HepG2 (cell line): ENCODE measurements around the gene CNNM4. TPM values are rescaled to one million over a fixed set of nuclear protein-coding genes. Genes with fewer than 3 reads are reported as not detected.
A peak's percentile ranks its signal among the peaks of the same experiment; 100 is the strongest.

Source experiments
- HMG20A ChIP-seq: IDR thresholded peaks from 2 replicates; pipeline ENCODE4 v1.6.1; 2016; ENCODE audit warnings: borderline replicate concordance
- JUN ChIP-seq: sonication (generic); formaldehyde crosslinking; IDR thresholded peaks from 2 replicates; pipeline ENCODE4 v1.4.0; 2020; ENCODE audit warnings: mild to moderate bottlenecking, missing genetic modification reagents
- NR2F1 ChIP-seq, 2 experiments: fragments of 450-650 bp in 1 of 2; formaldehyde crosslinking in 1 of 2; IDR thresholded peaks; 2 replicates each; pipeline versions ENCODE4 v1.5.0 to v1.6.1; 2016 to 2020; ENCODE audit warnings: mild to moderate bottlenecking in 1 of 2, missing compliant biosample characterization in 1 of 2, missing genetic modification reagents in 1 of 2, moderate library complexity in 1 of 2
- POGZ ChIP-seq: sonication (generic); formaldehyde crosslinking; IDR thresholded peaks from 2 replicates; pipeline ENCODE4 v1.4.0; 2020; ENCODE audit warnings: mild to moderate bottlenecking, missing genetic modification reagents
- RAD21 ChIP-seq: fragments of 450-650 bp; formaldehyde crosslinking; IDR thresholded peaks from 2 replicates; pipeline ENCODE4 v1.5.0; 2020; ENCODE audit warnings: mild to moderate bottlenecking
- SYNCRIP ChIP-seq: fragments of 200-400 bp; formaldehyde crosslinking; IDR thresholded peaks from 2 replicates; pipeline ENCODE4 v1.6.1; 2018; ENCODE audit warnings: mild to moderate bottlenecking, low read depth, low read length; ENCODE audit not compliant: insufficient read depth
- ZKSCAN5 ChIP-seq: sonication (generic); formaldehyde crosslinking; IDR thresholded peaks from 2 replicates; pipeline ENCODE4 v1.5.1; 2020; ENCODE audit warnings: mild to moderate bottlenecking, missing genetic modification reagents
- ZMYM4 ChIP-seq: sonication (generic); formaldehyde crosslinking; IDR thresholded peaks from 2 replicates; pipeline ENCODE4 v1.8.1; 2023; ENCODE audit warnings: mild to moderate bottlenecking, missing genetic modification reagents
- ZNF563 ChIP-seq: sonication (generic); formaldehyde crosslinking; IDR thresholded peaks from 2 replicates; pipeline ENCODE4 v1.8.0; 2022; ENCODE audit warnings: mild to moderate bottlenecking, moderate library complexity, missing genetic modification reagents
- ZNF746 ChIP-seq: sonication (generic); formaldehyde crosslinking; IDR thresholded peaks from 2 replicates; pipeline ENCODE4 v1.8.0; 2022; ENCODE audit warnings: mild to moderate bottlenecking, missing genetic modification reagents
- ZNF770 ChIP-seq: sonication (generic); formaldehyde crosslinking; IDR thresholded peaks from 2 replicates; pipeline ENCODE4 v1.5.0; 2020; ENCODE audit warnings: mild to moderate bottlenecking, missing genetic modification reagents
- ZNF776 ChIP-seq: sonication (generic); formaldehyde crosslinking; IDR thresholded peaks from 2 replicates; pipeline ENCODE4 v1.4.0; 2020; ENCODE audit warnings: mild to moderate bottlenecking, missing genetic modification reagents
- ZNF781 ChIP-seq: sonication (generic); formaldehyde crosslinking; IDR thresholded peaks from 2 replicates; pipeline ENCODE4 v1.5.1; 2020; ENCODE audit warnings: borderline replicate concordance, mild to moderate bottlenecking, missing genetic modification reagents; ENCODE audit errors: not compliant biosample characterization
- polyA plus RNA-seq, 8 experiments: library from polyadenylated mRNA; depleted of rRNA in 3 of 8; stranded (reverse) in 7 of 8; unstranded in 1 of 8; fragments of >200 nt; fragmentation: Illumina TruSeq in 4 of 8; extraction: Trizol in 4 of 8; gene quantifications; 2 replicates each; pipeline versions ENCODE4 v1.2.1 to v1.2.3, GENCODE V29; 2011 to 2016; ENCODE audit warnings: low read depth in 4 of 8, missing spikeins in 1 of 8, mixed read lengths in 1 of 8; ENCODE audit not compliant: insufficient read depth in 1 of 8
- total RNA-seq, 5 experiments: library from RNA; depleted of rRNA; stranded (reverse); fragments of >200 nt; fragmentation: Illumina TruSeq; extraction: Trizol; gene quantifications; 2 replicates each; pipeline ENCODE4 v1.2.3, GENCODE V29; 2016; ENCODE audit warnings: low read depth in 1 of 5
- TF ChIP-seq, protein P1 (sequence below), 2 experiments: sonication (generic) in 1 of 2; formaldehyde crosslinking in 1 of 2; IDR thresholded peaks; 2 replicates each; pipeline versions ENCODE4 v1.4.0 to v1.6.1; 2016 to 2020; ENCODE audit warnings: borderline replicate concordance in 1 of 2, low read depth in 1 of 2, mild to moderate bottlenecking in 1 of 2, missing genetic modification reagents in 1 of 2
- TF ChIP-seq, protein P2 (sequence below): sonication (generic); formaldehyde crosslinking; IDR thresholded peaks from 2 replicates; pipeline ENCODE4 v1.8.0; 2022; ENCODE audit warnings: missing genetic modification reagents, mild to moderate bottlenecking, borderline replicate concordance

CNNM4 gene
- total and polyA plus RNA-seq, 2 of the 13 experiments (the other 11 are each of a cell fraction or from before 2014, with no cell fraction given) = 5.9 to 8.4 TPM

DNA sequence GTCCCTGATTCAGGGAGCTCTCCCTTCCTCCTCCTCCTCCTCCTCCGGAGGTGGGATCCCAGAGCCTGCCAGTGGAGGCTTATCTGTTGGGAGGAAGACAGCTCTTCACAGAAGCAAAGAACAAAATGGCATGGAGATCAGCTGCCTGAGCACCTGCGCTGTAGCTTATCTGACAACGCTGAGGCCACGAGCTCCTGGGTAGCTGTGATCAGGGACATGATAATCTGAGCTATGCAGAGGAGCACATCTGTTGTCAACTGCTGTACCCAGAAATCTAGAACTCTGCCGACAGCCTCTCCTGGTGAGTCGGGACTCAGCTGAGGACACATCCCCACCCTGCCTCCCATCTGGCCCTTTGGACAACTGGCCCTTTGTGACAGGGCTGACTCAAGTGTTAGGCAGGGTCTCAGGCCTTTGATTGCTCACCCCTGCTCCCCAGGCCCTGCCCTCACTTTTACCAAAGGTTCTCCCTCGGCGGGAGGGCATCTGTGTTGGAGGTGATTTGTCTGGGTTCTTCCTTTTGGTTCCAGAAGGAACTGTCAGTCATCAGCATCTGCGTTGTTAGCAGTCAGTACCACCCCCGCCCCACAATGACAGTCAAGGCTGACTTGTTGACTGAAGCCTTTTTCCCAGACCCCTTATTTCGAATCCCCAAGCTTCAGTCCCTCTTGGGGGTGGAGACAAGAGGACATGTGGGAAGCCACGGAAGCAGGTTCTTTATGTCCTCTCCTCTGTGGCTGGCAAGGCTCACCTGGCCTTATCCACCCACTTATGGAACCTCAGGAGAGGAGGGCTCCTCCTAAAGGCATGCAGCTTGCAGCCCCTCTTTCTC is 49.5 kb downstream of the CNNM4 start (continued):
- TF ChIP-seq ZNF770 (CRISPR knock-in tag) (0 out of 2 replicates have a peak, but pooled peaks have one; percentile 3), NR2F1 (CRISPR knock-in tag; IDR thresholded peaks at IDR 0.05) (no peak), ZNF781 (no peak), ZNF776 (CRISPR knock-in tag) (no peak), ZMYM4 (no peak), RAD21 (CRISPR knock-in tag) (no peak), ZNF563 (0 out of 2 replicates have a peak, but pooled peaks have one; percentile 46), JUN (CRISPR knock-in tag) (0 out of 2 replicates have a peak, but pooled peaks have one; percentile 27), ZKSCAN5 (no peak), SYNCRIP (no peak), ZNF746 (CRISPR knock-in tag) (no peak), POGZ (CRISPR knock-in tag) (no peak), HMG20A (no peak)
- TF ChIP-seq, protein P1, sequence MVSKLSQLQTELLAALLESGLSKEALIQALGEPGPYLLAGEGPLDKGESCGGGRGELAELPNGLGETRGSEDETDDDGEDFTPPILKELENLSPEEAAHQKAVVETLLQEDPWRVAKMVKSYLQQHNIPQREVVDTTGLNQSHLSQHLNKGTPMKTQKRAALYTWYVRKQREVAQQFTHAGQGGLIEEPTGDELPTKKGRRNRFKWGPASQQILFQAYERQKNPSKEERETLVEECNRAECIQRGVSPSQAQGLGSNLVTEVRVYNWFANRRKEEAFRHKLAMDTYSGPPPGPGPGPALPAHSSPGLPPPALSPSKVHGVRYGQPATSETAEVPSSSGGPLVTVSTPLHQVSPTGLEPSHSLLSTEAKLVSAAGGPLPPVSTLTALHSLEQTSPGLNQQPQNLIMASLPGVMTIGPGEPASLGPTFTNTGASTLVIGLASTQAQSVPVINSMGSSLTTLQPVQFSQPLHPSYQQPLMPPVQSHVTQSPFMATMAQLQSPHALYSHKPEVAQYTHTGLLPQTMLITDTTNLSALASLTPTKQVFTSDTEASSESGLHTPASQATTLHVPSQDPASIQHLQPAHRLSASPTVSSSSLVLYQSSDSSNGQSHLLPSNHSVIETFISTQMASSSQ (IDR thresholded peaks at IDR 0.05; ENCODE audit: low read depth) = no peak
- TF ChIP-seq, protein P1 (CRISPR knock-in tag; IDR thresholded peaks at IDR 0.05; ENCODE audit: borderline replicate concordance) = no peak
- TF ChIP-seq, protein P2, sequence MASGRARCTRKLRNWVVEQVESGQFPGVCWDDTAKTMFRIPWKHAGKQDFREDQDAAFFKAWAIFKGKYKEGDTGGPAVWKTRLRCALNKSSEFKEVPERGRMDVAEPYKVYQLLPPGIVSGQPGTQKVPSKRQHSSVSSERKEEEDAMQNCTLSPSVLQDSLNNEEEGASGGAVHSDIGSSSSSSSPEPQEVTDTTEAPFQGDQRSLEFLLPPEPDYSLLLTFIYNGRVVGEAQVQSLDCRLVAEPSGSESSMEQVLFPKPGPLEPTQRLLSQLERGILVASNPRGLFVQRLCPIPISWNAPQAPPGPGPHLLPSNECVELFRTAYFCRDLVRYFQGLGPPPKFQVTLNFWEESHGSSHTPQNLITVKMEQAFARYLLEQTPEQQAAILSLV (CRISPR knock-in tag) = no peak
